Activated naive CD4-positive, alpha-beta T cell treated with anti-CD3 and anti-CD28 coated beads for 36 hours (primary cell): ENCODE results near the gene ATP7A. TPM values are rescaled to one million over a fixed set of nuclear protein-coding genes. Genes with fewer than 3 reads are reported as not detected.
"Not testable (repeated sequence)": the region's sequence is repeated elsewhere in the genome, so short reads cannot be mapped to it uniquely, and the experiment has no call there.

Source experiments
- CTCF ChIA-PET: fragments of 350-600 bp; sonication (Branson Sonifier 250); formaldehyde crosslinking; loops from one replicate; lab custom pipeline; 2021; ENCODE audit warnings: antibody characterized with exemption; lab: Charles Lee
- DNase-seq: peaks from one replicate; pipeline ENCODE4 v3.0.0-alpha.2; 2020
- H3K27ac Mint-ChIP-seq: one replicate; pipeline ENCODE4 v1.8.0; 2021; ENCODE audit warnings: mild to moderate bottlenecking, mixed read lengths
- H3K27me3 Mint-ChIP-seq: one replicate; pipeline ENCODE4 v1.8.0; 2021; ENCODE audit warnings: low read depth, mixed read lengths
- H3K36me3 Mint-ChIP-seq: one replicate; pipeline ENCODE4 v1.8.0; 2021; ENCODE audit warnings: low read depth, mixed read lengths
- H3K4me1 Mint-ChIP-seq: one replicate; pipeline ENCODE4 v1.8.0; 2021; ENCODE audit warnings: low read depth, mixed read lengths
- H3K4me3 Mint-ChIP-seq: one replicate; pipeline ENCODE4 v1.8.0; 2021; ENCODE audit warnings: mild to moderate bottlenecking, moderate library complexity, mixed read lengths
- H3K9me3 Mint-ChIP-seq: one replicate; pipeline ENCODE4 v1.8.0; 2021; ENCODE audit warnings: mixed read lengths
- intact Hi-C: fragments of 100-400 bp; cut with micrococcal nuclease; formaldehyde crosslinking; loops from one replicate; pipeline ENCODE4 v1.15.1; 2023
- total RNA-seq, 2 experiments: library from RNA; stranded (reverse); gene quantifications; one replicate each; pipeline ENCODE4 v1.2.3, GENCODE V29; 2021

ATP7A gene
- total RNA-seq, 2 experiments from 2014 or later = 5.3 to 5.5 TPM

DNA sequence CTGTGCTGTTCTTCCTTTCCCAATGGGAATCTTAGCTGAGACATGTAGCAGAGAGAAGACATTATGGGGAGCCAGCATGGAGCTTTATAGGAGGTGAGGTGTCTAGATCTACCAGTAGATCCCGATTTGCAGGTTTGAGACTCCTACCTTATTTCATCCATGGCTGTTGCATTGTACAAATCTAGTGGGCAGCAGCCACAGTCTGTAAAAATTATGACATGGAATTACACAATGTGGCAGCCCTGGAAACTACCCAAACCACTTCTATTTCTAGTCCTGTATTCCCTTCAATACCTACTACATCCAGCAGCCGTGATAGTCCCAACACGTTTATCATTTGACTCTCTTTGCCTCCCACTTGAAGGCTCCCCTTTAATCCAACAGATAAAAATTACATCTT lies 8.1 kb downstream of the ATP7A start:
- intact Hi-C loops = loop anchor here (10.0 kb wide), 1 partner anchor 1446 kb away; the partner anchor contains the start of gene ITM2A
- no peaks in the 10 kb centered on the region for H3K9me3 Mint-ChIP-seq
- H3K4me1 Mint-ChIP-seq = peaks cover 14% of the 10 kb centered on the region
- H3K4me3 Mint-ChIP-seq = no peak overlapping the region
- no peak for DNase-seq
- CTCF ChIA-PET = interaction anchor here (1.0 to 1.1 kb wide), 3 partner anchors 17 to 109 kb away, joined by 3 read pairs; no protein-coding TSS in a partner anchor
- H3K27ac Mint-ChIP-seq = no peak overlapping the region
- H3K36me3 Mint-ChIP-seq = no peaks in the 10 kb centered on the region
- no peaks in the 10 kb centered on the region for H3K27me3 Mint-ChIP-seq

DNA sequence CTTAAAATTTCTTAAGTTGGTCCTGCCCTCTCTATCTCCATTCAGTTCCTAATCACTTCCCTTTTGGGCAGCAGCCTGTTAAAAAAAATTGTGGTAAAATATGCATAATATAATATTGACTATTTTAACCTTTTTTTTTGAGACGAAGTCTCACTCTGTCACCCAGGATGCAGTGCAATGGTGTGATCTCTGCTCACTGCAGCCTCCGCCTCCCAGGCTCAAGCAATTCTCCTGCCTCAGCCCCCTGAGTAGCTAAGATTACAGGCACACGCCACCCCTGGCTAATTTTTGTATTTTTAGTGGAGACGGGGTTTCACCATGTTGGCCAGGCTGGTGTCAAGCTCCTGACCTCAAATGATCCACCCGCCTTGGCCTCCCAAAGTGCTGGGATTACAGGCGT lies 8.9 kb downstream of the ATP7A start:
- H3K9me3 Mint-ChIP-seq, H3K27me3 Mint-ChIP-seq, H3K27ac Mint-ChIP-seq, DNase-seq, H3K4me3 Mint-ChIP-seq, CTCF ChIA-PET, H3K36me3 Mint-ChIP-seq: not testable (repeated sequence)
- intact Hi-C loops = loop anchor here (10.0 kb wide), 1 partner anchor 1445 kb away; the partner anchor contains the start of gene ITM2A
- H3K4me1 Mint-ChIP-seq = peaks cover 14% of the 10 kb centered on the region

DNA sequence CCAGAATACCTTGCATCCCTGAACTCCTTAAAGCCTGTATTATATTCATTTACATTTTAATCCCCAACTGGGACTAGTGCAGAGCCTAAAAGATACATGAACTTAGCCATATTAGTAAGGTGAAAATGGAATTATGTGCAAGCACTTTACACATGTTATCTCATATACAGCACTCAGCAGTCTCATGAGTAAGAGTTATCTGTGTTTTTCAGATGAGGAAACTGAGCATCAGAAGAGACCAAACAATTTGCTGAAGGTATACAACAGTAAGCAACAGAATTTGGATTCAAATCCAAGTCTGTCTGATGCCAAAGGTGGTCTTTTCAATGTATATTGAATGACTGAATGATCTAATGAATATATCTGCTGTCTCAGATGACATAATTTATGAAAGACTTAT lies 12.3 kb downstream of the ATP7A start:
- Mint-ChIP-seq H3K9me3 (no peaks in the 10 kb centered on the region), H3K36me3 (no peaks in the 10 kb centered on the region), H3K4me1 (peaks cover 9% of the 10 kb centered on the region), H3K4me3 (no peak overlapping the region), H3K27me3 (no peaks in the 10 kb centered on the region), H3K27ac (no peak overlapping the region)
- CTCF ChIA-PET = no interaction called here
- DNase-seq = no peak
- intact Hi-C loops = no loop called here

DNA sequence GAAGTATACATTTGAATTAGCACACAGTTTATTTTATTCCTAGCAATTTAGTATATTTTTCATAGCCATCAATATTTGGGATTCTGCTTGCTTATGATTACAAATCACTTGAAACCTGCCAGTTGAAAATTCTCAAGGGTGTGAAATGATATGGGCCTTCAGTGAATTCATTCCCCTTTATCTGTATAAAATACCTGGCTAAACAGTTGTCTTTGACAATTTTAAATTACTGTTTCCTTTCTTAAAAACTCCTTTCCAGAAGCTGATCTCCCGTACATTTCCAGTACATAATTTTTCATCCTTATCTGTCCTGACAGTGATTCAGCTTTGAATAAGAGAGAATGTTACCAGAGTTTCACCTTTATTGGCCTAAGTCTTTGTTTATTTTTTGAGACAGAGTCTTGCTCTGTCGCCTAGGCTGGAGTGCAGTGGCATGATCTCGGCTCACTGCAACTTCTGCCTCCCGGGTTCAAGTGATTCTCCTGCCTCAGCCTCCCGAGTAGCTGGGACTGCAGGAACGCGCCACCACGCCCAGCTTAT lies 13.9 kb downstream of the ATP7A start:
- Mint-ChIP-seq H3K27ac (no peak overlapping the region), H3K4me1 (peaks cover 7% of the 10 kb centered on the region), H3K27me3 (no peaks in the 10 kb centered on the region), H3K36me3 (no peaks in the 10 kb centered on the region), H3K4me3 (no peak overlapping the region), H3K9me3 (no peaks in the 10 kb centered on the region)
- CTCF ChIA-PET = no interaction called here
- intact Hi-C loops = no loop called here
- no peak for DNase-seq

DNA sequence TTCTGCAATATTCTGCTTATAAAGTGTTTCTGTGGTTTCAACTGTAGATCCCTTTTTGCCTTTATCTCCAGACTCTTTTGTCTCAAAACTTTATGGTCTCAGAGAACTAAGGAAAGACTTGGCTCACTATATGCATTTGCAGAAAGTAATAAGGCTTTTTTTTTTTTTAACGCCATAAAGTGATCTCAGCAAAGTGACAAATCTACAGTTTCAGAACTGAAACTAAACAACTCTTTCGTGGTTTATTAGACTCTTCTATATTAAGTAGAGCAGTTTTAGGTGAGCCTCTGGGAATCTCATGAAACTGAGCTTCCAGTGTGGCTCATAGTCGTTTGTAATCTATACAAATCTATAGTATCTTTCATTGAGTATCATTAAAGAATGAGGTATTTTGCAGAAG lies 15.3 kb downstream of the ATP7A start:
- no peak overlapping the region for H3K27ac Mint-ChIP-seq
- H3K4me3 Mint-ChIP-seq = no peak overlapping the region
- DNase-seq = no peak
- H3K36me3 Mint-ChIP-seq = no peaks in the 10 kb centered on the region
- H3K9me3 Mint-ChIP-seq = no peaks in the 10 kb centered on the region
- intact Hi-C loops = no loop called here
- CTCF ChIA-PET = no interaction called here
- peaks cover 4% of the 10 kb centered on the region for H3K4me1 Mint-ChIP-seq
- H3K27me3 Mint-ChIP-seq = no peaks in the 10 kb centered on the region

DNA sequence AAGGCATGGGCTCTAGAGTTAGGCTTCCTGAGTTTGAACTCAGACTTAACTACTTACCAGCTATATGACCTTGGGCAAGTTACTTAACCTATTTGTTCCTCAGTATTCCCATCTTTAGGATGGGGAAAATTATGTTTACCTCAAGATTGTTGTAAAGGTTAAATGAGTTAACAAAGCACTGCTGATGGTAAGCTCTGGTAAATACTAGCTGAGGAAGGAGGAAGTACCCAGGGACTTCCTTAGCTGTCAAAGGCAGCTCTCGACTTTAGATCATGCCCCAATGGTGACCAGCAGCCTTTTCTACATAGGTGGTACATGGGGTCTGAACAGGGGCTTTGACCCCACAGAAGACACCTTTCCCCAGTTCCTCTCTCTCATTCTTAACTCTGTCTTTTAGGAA lies 20.1 kb downstream of the ATP7A start:
- intact Hi-C loops = no loop called here
- Mint-ChIP-seq H3K27me3 (no peaks in the 10 kb centered on the region), H3K9me3 (no peaks in the 10 kb centered on the region), H3K4me3 (no peak overlapping the region), H3K27ac (no peak overlapping the region), H3K36me3 (peaks cover 6% of the 10 kb centered on the region), H3K4me1 (no peaks in the 10 kb centered on the region)
- DNase-seq = no peak
- CTCF ChIA-PET = no interaction called here

DNA sequence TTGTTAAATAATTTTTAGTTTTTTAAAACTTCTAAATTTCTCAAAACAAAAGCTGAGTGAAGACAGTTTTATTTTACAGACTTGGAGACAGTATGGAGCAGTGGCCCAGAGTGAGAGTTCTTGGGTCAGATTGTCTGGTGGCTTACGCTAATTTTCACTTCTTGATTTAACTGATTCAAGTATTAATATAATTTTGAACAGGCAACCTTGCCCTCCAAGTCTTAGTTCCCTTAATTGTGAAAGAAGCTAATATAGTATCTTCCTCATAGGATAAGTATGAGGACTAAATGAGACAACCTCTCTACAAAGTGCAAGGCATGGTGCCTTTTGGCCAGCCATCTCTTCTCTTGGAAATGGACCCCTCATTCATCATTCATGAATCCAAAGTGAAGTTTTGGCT lies 25.4 kb downstream of the ATP7A start:
- Mint-ChIP-seq H3K4me1 (peaks cover 3% of the 10 kb centered on the region), H3K27me3 (no peaks in the 10 kb centered on the region), H3K27ac (no peak overlapping the region), H3K36me3 (peaks cover 6% of the 10 kb centered on the region), H3K4me3 (no peak overlapping the region), H3K9me3 (no peaks in the 10 kb centered on the region)
- no peak for DNase-seq
- intact Hi-C loops = no loop called here
- CTCF ChIA-PET = interaction anchor here (1.1 kb wide), 1 partner anchor 18 kb away, joined by 3 read pairs; no protein-coding TSS in a partner anchor

DNA sequence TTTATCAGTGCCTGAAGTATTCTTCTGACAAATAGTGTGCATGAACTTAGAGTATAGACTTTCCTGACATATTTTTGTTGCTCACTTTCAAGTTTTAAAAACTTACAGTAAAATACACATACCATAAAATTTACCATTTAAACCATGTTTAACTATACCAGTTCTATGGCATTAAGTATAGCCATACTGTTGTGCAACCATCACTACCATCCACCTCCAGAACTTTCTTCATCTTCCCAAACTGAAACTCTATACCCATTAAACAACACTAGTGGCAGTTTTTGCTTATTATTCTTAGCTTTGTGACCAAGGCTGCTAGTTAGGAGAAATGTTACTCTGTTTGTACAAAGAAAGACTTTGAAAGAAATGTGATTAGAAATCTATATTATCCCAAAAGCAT lies 25.8 kb downstream of the ATP7A start:
- Mint-ChIP-seq H3K27me3 (no peaks in the 10 kb centered on the region), H3K4me1 (peaks cover 3% of the 10 kb centered on the region), H3K4me3 (no peak overlapping the region), H3K9me3 (no peaks in the 10 kb centered on the region), H3K36me3 (peaks cover 3% of the 10 kb centered on the region), H3K27ac (no peak overlapping the region)
- no peak for DNase-seq
- intact Hi-C loops = no loop called here
- CTCF ChIA-PET = no interaction called here

DNA sequence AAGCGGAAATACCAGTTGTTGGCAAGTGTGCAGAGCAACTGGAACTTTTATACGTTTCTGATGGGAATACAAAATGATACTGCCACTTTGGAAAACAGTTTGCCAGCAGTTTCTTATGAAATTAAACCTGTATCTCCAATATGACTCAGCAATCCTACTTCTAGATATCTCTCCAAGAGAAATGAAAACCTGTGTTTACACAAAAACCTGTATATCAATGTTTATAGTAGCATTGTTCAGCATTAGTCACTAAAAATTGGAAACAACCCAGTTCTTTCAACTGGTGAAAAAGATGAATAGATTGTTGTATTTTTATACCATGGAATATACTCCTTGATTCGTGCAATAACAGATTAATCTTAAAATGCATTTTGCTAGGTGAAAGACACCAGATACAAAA lies 26.8 kb downstream of the ATP7A start:
- Mint-ChIP-seq H3K9me3 (no peaks in the 10 kb centered on the region), H3K27me3 (no peaks in the 10 kb centered on the region)
- intact Hi-C loops = no loop called here

DNA sequence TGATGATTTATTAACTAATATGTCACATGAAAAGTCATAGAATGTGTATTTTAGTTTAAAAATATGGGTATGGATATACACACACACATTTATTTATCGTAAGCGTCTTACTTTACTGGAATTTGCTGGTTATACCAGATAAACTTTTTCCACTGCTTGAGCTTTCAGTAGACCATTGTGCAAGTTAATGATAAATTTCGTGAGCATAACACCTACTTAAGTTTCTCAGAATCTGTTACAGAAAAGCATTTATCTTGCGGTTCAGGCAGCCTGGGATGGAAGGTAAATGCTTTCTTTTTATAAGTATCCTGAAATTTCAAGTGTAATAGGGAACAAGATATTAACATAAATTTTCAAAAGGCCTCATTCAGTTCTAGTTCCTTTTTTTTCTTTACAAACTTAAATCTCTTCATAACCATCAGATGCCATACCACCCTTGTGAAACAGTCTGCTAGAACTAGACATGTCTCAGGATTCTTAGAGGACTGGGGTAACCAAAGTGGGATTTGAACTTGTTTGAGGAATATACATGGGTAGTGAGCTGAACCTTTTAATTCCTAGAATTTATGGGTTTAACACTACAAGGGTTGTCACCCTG lies 27.7 kb downstream of the ATP7A start:
- Mint-ChIP-seq H3K4me3 (no peak overlapping the region), H3K27ac (no peak overlapping the region), H3K36me3 (no peaks in the 10 kb centered on the region), H3K4me1 (peaks cover 4% of the 10 kb centered on the region), H3K9me3 (no peaks in the 10 kb centered on the region), H3K27me3 (no peaks in the 10 kb centered on the region)
- no peak for DNase-seq
- intact Hi-C loops = no loop called here
- CTCF ChIA-PET = no interaction called here

More for the DNA sequence above, 26.8 kb downstream of the ATP7A start:
- Mint-ChIP-seq H3K4me1 (peaks cover 3% of the 10 kb centered on the region), H3K27ac (no peak overlapping the region), H3K36me3 (peaks cover 3% of the 10 kb centered on the region), H3K4me3 (no peak overlapping the region)
- DNase-seq = no peak
- CTCF ChIA-PET = no interaction called here

DNA sequence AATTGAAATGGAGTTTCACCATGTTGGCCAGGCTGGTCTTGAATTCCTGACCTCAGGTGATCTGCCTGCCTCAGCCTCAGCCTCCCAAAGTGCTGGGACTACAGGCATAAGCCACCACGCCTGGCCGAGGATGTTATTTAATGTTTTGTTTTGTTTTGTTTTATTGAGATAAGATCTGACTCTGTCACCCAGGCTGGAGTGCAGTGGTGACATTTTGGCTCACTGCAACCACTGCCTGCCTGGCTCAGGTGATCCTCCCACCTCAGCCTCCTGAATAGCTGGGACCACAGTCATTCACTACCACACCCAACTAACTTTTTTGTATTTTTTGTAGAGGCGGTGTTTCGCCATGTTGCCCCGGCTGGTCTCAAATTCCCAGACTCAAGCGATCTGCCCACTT lies 34.5 kb downstream of the ATP7A start:
- H3K4me1 Mint-ChIP-seq, DNase-seq, H3K27ac Mint-ChIP-seq, H3K36me3 Mint-ChIP-seq, H3K27me3 Mint-ChIP-seq, H3K9me3 Mint-ChIP-seq, intact Hi-C loops, H3K4me3 Mint-ChIP-seq: not testable (repeated sequence)
- CTCF ChIA-PET = interaction anchor here (2.9 kb wide), 1 partner anchor 80 kb away, joined by 7 read pairs; no protein-coding TSS in a partner anchor

DNA sequence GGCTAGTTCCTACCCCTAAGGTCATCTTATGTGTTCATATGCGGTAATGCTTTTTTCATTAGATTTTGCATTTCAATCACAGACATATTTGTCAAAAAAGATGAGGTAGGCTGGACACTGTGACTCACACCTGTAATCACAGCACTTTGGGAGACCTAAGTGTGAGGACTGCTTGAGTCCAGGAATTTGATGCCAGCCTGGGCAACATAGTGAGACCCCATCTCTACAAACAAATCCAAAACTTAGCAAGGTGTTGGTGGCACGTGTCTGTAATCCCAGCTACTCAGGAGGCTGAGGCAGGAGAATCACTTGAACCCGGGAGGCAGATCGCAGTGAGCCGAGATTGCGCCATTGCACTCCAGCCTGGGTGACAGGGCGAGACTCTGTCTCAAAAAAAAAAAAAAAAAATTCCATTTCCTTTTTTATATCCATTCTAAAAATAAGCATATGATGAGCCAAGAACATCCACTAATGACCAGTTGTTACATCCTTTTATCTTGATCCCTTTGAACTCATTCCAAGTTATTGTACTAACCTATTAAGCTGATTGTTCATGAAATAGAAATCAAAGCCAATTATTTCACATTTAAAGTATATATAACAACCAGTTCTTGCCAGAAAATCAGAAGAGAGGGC lies 35.5 kb downstream of the ATP7A start:
- Mint-ChIP-seq H3K27ac (no peak overlapping the region), H3K36me3 (no peaks in the 10 kb centered on the region), H3K27me3 (no peaks in the 10 kb centered on the region), H3K4me1 (peaks cover 2% of the 10 kb centered on the region), H3K9me3 (no peaks in the 10 kb centered on the region), H3K4me3 (no peak overlapping the region)
- CTCF ChIA-PET = interaction anchor here (2.9 kb wide), 1 partner anchor 79 kb away, joined by 7 read pairs; no protein-coding TSS in a partner anchor
- no peak for DNase-seq
- intact Hi-C loops = no loop called here

DNA sequence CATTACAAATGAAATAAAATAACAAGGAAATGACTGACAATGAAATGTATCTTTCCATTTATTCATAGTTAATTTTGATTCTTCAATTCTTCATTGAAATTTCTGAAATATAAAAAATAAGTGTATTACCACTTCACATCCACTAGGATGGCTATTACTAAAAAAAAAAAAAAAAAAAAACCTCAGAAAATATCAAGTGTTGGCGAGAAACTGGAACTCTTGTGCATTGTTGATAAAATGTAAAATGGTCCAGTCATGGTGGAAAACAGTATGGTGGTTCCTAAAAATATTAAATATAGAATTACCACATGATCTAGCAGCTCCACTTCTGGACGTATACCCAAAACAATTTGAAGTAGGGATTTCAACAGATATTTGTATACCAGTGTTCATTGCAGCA lies 36.1 kb downstream of the ATP7A start:
- DNase-seq = no peak
- Mint-ChIP-seq H3K4me1 (peaks cover 2% of the 10 kb centered on the region), H3K4me3 (no peak overlapping the region), H3K36me3 (no peaks in the 10 kb centered on the region), H3K27me3 (no peaks in the 10 kb centered on the region), H3K9me3 (no peaks in the 10 kb centered on the region), H3K27ac (no peak overlapping the region)
- CTCF ChIA-PET = no interaction called here
- intact Hi-C loops = no loop called here
